Measurements from ENCODE around the gene HAUS7. TPM values are rescaled to one million over a fixed set of nuclear protein-coding genes. Genes with fewer than 3 reads are reported as not detected.

The HAUS7 gene
- total RNA-seq, 2 donors from 2014 or later: 18.1 to 35.7 TPM

DNA sequence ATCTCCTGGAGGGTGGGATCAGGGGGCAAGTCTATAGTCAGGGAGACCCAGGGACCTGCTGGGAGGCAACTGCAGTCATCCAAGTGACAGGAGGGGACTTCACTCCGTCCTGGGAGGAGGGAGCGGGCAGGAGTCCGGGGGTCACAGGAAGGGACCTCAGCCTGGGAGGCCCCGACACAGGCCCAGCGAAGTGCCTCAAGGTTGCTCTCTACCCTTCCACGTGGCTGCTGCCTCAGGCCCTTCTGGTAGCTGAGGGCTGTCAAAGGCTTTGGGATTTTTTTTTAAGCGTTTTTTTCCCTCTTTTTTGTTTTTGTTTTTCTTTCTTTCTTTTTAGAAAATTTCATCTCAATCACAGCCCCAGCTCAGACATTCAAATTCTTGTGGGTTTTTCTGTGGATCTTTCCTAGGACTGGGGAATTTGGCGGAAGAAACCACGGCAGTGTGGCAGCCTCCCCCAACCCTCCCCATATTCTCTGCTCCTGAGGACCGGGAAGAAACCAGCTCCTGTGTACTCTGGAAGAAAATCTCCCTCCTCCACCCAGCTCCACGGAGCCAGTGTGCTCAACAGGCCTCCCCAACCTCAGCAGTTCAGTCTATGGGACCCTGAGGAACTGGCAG is 1.4 kb upstream of the HAUS7 start:
- Histone ChIP-seq H3K27ac (no peak overlapping the region), H3K4me1 (replicated peaks) (no peaks in the 10 kb centered on the region), H3K4me3 (no peak overlapping the region), H3K9me3 (no peaks in the 10 kb centered on the region), H3K27me3 (replicated peaks; ENCODE audit: insufficient read depth) (no peaks in the 10 kb centered on the region), H3K36me3 (no peaks in the 10 kb centered on the region)
- 64% methylated on average over 11 of the region's 11 CpGs for WGBS
- intact Hi-C loops (cut with DNase I): no loop called here
- DNase-seq (ENCODE audit: low spot score): no peak
- TF ChIP-seq POLR2A (IDR thresholded peaks at IDR 0.05) (no peak), POLR2AphosphoS5 (IDR thresholded peaks at IDR 0.05) (no peak)
- TF ChIP-seq, protein P1, sequence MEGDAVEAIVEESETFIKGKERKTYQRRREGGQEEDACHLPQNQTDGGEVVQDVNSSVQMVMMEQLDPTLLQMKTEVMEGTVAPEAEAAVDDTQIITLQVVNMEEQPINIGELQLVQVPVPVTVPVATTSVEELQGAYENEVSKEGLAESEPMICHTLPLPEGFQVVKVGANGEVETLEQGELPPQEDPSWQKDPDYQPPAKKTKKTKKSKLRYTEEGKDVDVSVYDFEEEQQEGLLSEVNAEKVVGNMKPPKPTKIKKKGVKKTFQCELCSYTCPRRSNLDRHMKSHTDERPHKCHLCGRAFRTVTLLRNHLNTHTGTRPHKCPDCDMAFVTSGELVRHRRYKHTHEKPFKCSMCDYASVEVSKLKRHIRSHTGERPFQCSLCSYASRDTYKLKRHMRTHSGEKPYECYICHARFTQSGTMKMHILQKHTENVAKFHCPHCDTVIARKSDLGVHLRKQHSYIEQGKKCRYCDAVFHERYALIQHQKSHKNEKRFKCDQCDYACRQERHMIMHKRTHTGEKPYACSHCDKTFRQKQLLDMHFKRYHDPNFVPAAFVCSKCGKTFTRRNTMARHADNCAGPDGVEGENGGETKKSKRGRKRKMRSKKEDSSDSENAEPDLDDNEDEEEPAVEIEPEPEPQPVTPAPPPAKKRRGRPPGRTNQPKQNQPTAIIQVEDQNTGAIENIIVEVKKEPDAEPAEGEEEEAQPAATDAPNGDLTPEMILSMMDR (IDR thresholded peaks at IDR 0.05): no peak

DNA sequence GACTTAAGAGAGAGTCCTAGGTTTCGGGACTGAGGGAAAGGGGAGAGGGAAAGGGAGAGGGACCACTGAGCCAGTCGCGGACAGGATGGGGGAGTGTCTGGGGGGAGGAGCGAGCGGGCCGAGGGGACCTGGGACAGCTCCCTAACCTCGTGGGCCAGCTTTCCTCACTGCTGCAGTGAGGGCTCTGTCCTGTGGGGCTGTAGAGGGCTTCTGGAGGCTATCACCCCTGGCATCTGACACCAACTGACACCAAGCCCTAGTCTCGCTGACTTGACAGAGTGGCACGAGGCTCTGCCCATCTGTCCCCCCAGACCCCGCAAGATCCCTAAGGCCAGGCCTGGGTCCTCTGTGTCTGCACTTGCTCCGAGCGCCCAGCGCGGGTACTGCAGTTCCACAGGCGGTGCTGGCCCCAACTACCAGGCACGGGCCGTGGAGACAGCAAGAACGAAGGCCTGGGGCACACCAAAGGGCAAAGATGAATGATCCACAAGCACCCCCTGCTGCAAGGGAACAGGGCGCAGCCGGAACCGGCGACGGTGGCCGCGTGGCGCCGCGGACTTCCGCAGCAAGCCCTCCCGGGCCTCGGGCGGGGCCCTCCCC is 465 bp downstream of the HAUS7 start:
- WGBS: 0% methylated on average over 7 of the region's 32 CpGs
- H3K27ac ChIP-seq: no peak overlapping the region
- H3K36me3 ChIP-seq: no peaks in the 10 kb centered on the region
- no peaks in the 10 kb centered on the region for H3K9me3 ChIP-seq
- H3K4me1 ChIP-seq (replicated peaks): no peaks in the 10 kb centered on the region
- H3K27me3 ChIP-seq (replicated peaks; ENCODE audit: insufficient read depth): no peaks in the 10 kb centered on the region
- TF ChIP-seq, protein P1 (IDR thresholded peaks at IDR 0.05): no peak
- TF ChIP-seq POLR2AphosphoS5 (IDR thresholded peaks at IDR 0.05) (no peak), POLR2A (IDR thresholded peaks at IDR 0.05) (no peak)
- intact Hi-C loops (cut with DNase I): no loop called here
- no peak for DNase-seq (ENCODE audit: low spot score)
- H3K4me3 ChIP-seq: peak overlapping the region; percentile 41

DNA sequence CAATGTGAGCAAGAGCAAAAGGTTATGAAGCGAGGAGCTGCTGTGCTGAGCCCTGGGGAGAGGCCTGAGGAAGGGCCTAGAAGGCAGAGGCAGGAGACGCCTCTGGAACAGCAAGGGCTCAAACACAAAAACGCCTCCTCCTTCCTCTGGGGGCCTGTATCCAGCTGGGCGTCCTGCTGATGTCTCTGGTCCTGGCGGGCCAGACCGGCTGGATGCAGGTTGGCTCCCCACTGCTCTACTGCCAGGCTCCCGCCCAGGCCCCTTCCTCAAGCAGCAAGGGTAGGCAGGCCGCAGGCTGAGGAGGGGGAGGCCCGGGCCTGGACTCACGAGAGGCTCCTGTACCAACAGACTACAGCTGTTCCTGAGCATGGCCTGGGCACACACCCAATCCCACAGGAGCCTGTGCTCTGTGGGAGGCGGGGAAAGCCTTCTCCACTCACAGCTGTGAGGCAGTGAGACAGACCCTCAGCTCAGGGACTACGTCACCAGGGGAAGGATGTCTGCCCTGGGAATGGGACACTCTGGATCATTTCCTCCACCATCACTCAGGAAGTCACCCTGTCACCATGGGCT is 2.3 kb downstream of the HAUS7 start:
- Histone ChIP-seq H3K27ac (no peak overlapping the region), H3K9me3 (no peaks in the 10 kb centered on the region), H3K4me3 (no peak overlapping the region), H3K27me3 (replicated peaks; ENCODE audit: insufficient read depth) (no peaks in the 10 kb centered on the region), H3K4me1 (replicated peaks) (no peaks in the 10 kb centered on the region), H3K36me3 (no peaks in the 10 kb centered on the region)
- WGBS: 78% methylated on average over 4 of the region's 12 CpGs
- intact Hi-C loops (cut with DNase I): no loop called here
- no peak for DNase-seq (ENCODE audit: low spot score)
- TF ChIP-seq, protein P1 (IDR thresholded peaks at IDR 0.05): no peak
- TF ChIP-seq POLR2A (IDR thresholded peaks at IDR 0.05) (no peak), POLR2AphosphoS5 (IDR thresholded peaks at IDR 0.05) (no peak)

DNA sequence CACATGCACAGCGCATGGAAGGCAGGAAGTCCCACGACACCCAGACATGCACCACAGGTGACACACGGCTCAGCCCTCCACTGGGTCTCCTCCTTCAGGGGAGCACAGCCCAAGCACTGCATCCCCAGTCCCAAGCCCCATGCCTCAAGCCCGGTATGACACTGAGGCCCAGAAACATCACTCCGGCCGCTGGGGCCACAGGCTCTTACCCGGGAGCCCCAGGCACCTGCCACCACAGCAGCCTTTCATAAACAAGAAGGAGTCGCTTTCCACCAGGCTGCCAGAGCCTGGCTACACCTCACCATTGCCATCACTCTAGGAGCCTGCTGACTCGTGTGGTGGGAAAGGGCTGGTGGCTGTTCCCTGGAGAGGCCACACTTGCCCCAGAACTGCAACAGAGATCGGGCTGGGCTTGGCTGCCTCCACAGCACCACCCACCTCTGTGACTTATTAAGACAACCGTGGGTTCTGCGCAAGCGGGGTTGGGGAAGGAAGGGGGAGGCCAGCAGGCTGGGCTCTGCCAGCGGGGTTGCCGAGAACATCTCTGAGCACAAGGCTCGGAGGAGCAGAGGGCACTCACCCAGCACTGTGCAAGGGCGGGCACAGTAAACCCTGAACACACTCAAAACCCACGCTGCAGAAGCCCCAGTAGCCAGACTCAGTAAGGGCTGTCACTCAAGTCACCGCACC is 4.5 kb downstream of the HAUS7 start:
- no peaks in the 10 kb centered on the region for H3K36me3 ChIP-seq
- TF ChIP-seq, protein P1 (IDR thresholded peaks at IDR 0.05): no peak
- no peak for TF ChIP-seq POLR2AphosphoS5 (IDR thresholded peaks at IDR 0.05)
- TF ChIP-seq POLR2A (IDR thresholded peaks at IDR 0.05): no peak
- no peak overlapping the region for H3K4me3 ChIP-seq
- no peaks in the 10 kb centered on the region for H3K9me3 ChIP-seq
- no peaks in the 10 kb centered on the region for H3K4me1 ChIP-seq (replicated peaks)
- no peaks in the 10 kb centered on the region for H3K27me3 ChIP-seq (replicated peaks; ENCODE audit: insufficient read depth)
- intact Hi-C loops (cut with DNase I): no loop called here
- no peak for DNase-seq (ENCODE audit: low spot score)
- H3K27ac ChIP-seq: no peak overlapping the region
- WGBS: 87% methylated on average over 11 of the region's 19 CpGs
